MCF 10A (cell line): ENCODE data around the gene PSRC1. TPM values are rescaled to one million over a fixed set of nuclear protein-coding genes. Genes with fewer than 3 reads are reported as not detected.

ENCODE experiments used
- BruUV-seq: library from RNA; stranded (reverse); fragments of 400-500 nt; replicated peaks from 2 replicates; lab custom pipeline; 2021; lab: Mats Ljungman, UMichigan
- CTCF ChIA-PET: fragments of 300-600 bp; sonication (Branson Sonifier 250); formaldehyde crosslinking; extraction: SDS; loops from one replicate; lab custom pipeline; 2021; ENCODE audit warnings: antibody characterized with exemption, inconsistent platforms; lab: Yijun Ruan, JAX
- POLR2A ChIA-PET: fragments of 300-600, 350-650 bp; sonication (Branson Sonifier 250); formaldehyde crosslinking; extraction: SDS; loops from one replicate; lab custom pipeline; 2020; ENCODE audit warnings: antibody characterized with exemption, inconsistent platforms; lab: Yijun Ruan, JAX
- DNase-seq: peaks from one replicate; pipeline ENCODE4 v3.0.0-alpha.2; 2018; ENCODE audit not compliant: unreplicated experiment
- H3K27ac Mint-ChIP-seq: one replicate; pipeline ENCODE4 v1.8.0; 2022; ENCODE audit warnings: mild to moderate bottlenecking, low read depth, mixed read lengths; ENCODE audit not compliant: unreplicated experiment
- H3K27me3 Mint-ChIP-seq: one replicate; pipeline ENCODE4 v1.8.0; 2022; ENCODE audit warnings: mixed read lengths; ENCODE audit not compliant: insufficient read depth, unreplicated experiment
- H3K36me3 Mint-ChIP-seq: one replicate; pipeline ENCODE4 v1.8.0; 2022; ENCODE audit warnings: mild to moderate bottlenecking, moderate library complexity, mixed read lengths; ENCODE audit not compliant: insufficient read depth, unreplicated experiment
- H3K4me1 Mint-ChIP-seq: one replicate; pipeline ENCODE4 v1.8.0; 2022; ENCODE audit warnings: mixed read lengths; ENCODE audit not compliant: insufficient read depth, unreplicated experiment
- H3K4me3 Mint-ChIP-seq: one replicate; pipeline ENCODE4 v1.8.0; 2022; ENCODE audit warnings: mild to moderate bottlenecking, moderate library complexity, mixed read lengths; ENCODE audit not compliant: unreplicated experiment
- H3K9me3 Mint-ChIP-seq: one replicate; pipeline ENCODE4 v1.8.0; 2022; ENCODE audit warnings: mixed read lengths; ENCODE audit not compliant: unreplicated experiment
- CTCF ChIP-seq: fragments of 200-600 bp; IDR thresholded peaks from one replicate; pipeline ENCODE4 v1.8.0; 2022; ENCODE audit warnings: antibody characterized with exemption, mild to moderate bottlenecking; ENCODE audit not compliant: unreplicated experiment
- intact Hi-C: fragments of 100-400 bp; cut with micrococcal nuclease; formaldehyde crosslinking; loops from 2 replicates; pipeline ENCODE4 v1.14.1; 2022
- total RNA-seq: library from RNA; stranded (reverse); gene quantifications from 2 replicates; pipeline ENCODE4 v1.2.3, GENCODE V29; 2022

The PSRC1 gene
- total RNA-seq, 1 experiment from 2014 or later: 19.4 TPM

GRCh38 chr1:109253803-109254620, 28.9 kb downstream of the PSRC1 start:
- H3K4me1 Mint-ChIP-seq: peaks cover 21% of the 10 kb centered on the region
- H3K9me3 Mint-ChIP-seq: no peaks in the 10 kb centered on the region
- H3K36me3 Mint-ChIP-seq: no peaks in the 10 kb centered on the region
- no peak for DNase-seq
- no peak for TF ChIP-seq CTCF
- intact Hi-C loops: no loop called here
- no peaks in the 10 kb centered on the region for H3K27me3 Mint-ChIP-seq
- no TSS peak for BruUV-seq
- ChIA-PET CTCF (interaction anchor here (0.6 to 3.7 kb wide), 15 partner anchors 10 to 523 kb away, joined by 3 to 17 read pairs (median 4); partner anchors contain the start of genes SARS1 and SORT1), POLR2A (interaction anchor here (0.8 to 2.8 kb wide), 6 partner anchors 14 to 162 kb away, joined by 3 to 20 read pairs (median 4); partner anchors contain the start of gene SARS1)
- H3K4me3 Mint-ChIP-seq: no peak overlapping the region
- no peak overlapping the region for H3K27ac Mint-ChIP-seq

- Mint-ChIP-seq H3K4me3 (no peak overlapping the region), H3K4me1 (peaks cover 21% of the 10 kb centered on the region), H3K9me3 (no peaks in the 10 kb centered on the region), H3K36me3 (no peaks in the 10 kb centered on the region), H3K27me3 (no peaks in the 10 kb centered on the region), H3K27ac (no peak overlapping the region)
- no peak for TF ChIP-seq CTCF
- intact Hi-C loops: no loop called here
- ChIA-PET POLR2A (interaction anchor here (0.8 to 2.8 kb wide), 5 partner anchors 13 to 55 kb away, joined by 3 to 20 read pairs (median 4); partner anchors contain the start of gene SARS1), CTCF (interaction anchor here (0.6 to 2.8 kb wide), 13 partner anchors 10 to 524 kb away, joined by 3 to 15 read pairs (median 4); partner anchors contain the start of gene SARS1)
- BruUV-seq: no TSS peak
- no peak for DNase-seq
Measured at GRCh38 chr1:109252893-109253802, 29.8 kb downstream of the PSRC1 start.

GRCh38 chr1:109252167-109252892, 30.6 kb downstream of the PSRC1 start:
- Mint-ChIP-seq H3K4me3 (no peak overlapping the region), H3K27me3 (no peaks in the 10 kb centered on the region), H3K27ac (no peak overlapping the region), H3K4me1 (peaks cover 16% of the 10 kb centered on the region), H3K36me3 (no peaks in the 10 kb centered on the region), H3K9me3 (no peaks in the 10 kb centered on the region)
- POLR2A ChIA-PET: interaction anchor here (2.8 kb wide), 1 partner anchor 12 kb away, joined by 15 read pairs; no protein-coding TSS in a partner anchor
- TF ChIP-seq CTCF: no peak
- BruUV-seq: no TSS peak
- DNase-seq: no peak
- CTCF ChIA-PET: interaction anchor here (1.5 to 2.8 kb wide), 3 partner anchors 12 to 14 kb away, joined by 3 to 8 read pairs (median 7); no protein-coding TSS in a partner anchor
- intact Hi-C loops: no loop called here
